Measurements from ENCODE around the gene RHOU.

- TF ChIP-seq, protein P1, sequence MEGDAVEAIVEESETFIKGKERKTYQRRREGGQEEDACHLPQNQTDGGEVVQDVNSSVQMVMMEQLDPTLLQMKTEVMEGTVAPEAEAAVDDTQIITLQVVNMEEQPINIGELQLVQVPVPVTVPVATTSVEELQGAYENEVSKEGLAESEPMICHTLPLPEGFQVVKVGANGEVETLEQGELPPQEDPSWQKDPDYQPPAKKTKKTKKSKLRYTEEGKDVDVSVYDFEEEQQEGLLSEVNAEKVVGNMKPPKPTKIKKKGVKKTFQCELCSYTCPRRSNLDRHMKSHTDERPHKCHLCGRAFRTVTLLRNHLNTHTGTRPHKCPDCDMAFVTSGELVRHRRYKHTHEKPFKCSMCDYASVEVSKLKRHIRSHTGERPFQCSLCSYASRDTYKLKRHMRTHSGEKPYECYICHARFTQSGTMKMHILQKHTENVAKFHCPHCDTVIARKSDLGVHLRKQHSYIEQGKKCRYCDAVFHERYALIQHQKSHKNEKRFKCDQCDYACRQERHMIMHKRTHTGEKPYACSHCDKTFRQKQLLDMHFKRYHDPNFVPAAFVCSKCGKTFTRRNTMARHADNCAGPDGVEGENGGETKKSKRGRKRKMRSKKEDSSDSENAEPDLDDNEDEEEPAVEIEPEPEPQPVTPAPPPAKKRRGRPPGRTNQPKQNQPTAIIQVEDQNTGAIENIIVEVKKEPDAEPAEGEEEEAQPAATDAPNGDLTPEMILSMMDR (conservative IDR thresholded peaks at IDR 0.05 in 1 of 2, IDR thresholded peaks at IDR 0.05 in 1 of 2; ENCODE audit: low read depth in 1 of 2, low read length in 2 of 2) = no peak
- no peak for TF ChIP-seq EZH2 (IDR thresholded peaks at IDR 0.05; ENCODE audit: low read length, missing control alignments)
Observed at GRCh38 chr1:228784181-228784580, 48.9 kb downstream of the RHOU start.
